Activated T-helper 17 cell treated with anti-CD3 and anti-CD28 coated beads, Interleukin-2, amount 50 U/mL, for 72 hours (primary cell): Measurements from ENCODE around the gene FLT4. TPM values are rescaled to one million over a fixed set of nuclear protein-coding genes. Genes with fewer than 3 reads are reported as not detected.

Source experiments
- ATAC-seq: fragments of 150-1000 bp; cut with Tn5 transposase; replicated peaks from 2 replicates; pipeline ENCODE4 v1.10.0; 2021; ENCODE audit warnings: mild to moderate bottlenecking, moderate library complexity
- H3K27ac Mint-ChIP-seq: one replicate; pipeline ENCODE4 v1.8.0; 2022; ENCODE audit warnings: mixed read lengths
- H3K27me3 Mint-ChIP-seq: one replicate; pipeline ENCODE4 v1.8.0; 2022; ENCODE audit warnings: mixed read lengths
- H3K36me3 Mint-ChIP-seq: one replicate; pipeline ENCODE4 v1.8.0; 2022; ENCODE audit warnings: low read depth, mild to moderate bottlenecking, mixed read lengths
- H3K4me1 Mint-ChIP-seq: one replicate; pipeline ENCODE4 v1.8.0; 2022; ENCODE audit warnings: mixed read lengths
- H3K4me3 Mint-ChIP-seq: one replicate; pipeline ENCODE4 v1.8.0; 2022; ENCODE audit warnings: mild to moderate bottlenecking, mixed read lengths
- H3K9me3 Mint-ChIP-seq: one replicate; pipeline ENCODE4 v1.8.0; 2022; ENCODE audit warnings: mixed read lengths
- total RNA-seq, 2 donors: library from RNA; stranded (reverse); gene quantifications; one replicate each; pipeline ENCODE4 v1.2.3, GENCODE V29; 2022

The FLT4 gene
- total RNA-seq, 2 donors from 2014 or later: 0.34 to 0.56 TPM

DNA sequence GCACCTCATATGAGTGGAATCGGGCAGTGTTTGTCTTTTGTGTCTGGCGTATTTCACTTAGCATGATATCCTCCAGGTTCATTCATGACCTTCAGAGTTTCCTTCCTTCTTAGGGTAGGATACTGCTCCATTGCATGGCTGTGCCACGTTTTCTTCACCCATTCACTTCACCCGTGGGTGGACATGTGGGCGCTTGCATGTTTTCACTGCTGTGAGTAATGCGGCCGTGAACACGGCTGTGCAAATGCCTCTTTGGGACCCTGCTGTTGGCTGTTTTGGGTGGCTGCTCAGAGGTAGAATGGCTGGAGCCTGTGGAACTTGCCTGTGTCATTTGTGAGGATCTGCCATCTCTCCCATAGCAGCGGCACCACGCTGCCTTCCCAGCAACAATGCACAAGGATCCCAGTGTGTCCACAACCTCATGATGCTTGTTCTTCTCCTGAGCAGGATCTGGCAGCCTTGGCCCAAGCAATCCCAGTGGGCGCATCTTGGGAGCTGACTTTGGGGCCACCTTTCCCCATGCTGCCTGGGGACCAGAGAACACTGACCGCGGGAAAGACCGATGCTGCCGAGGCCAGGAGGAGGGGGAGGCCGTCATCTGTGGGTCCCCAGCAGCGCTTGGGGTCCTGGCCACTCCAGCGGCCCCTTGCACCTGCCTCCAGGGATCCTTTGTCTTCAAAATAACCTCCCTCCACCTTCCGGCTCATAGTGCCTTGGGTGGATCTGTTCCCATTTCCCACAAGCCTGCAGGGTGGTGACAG lies 55.8 kb downstream of the FLT4 start:
- Mint-ChIP-seq H3K27ac (no peak overlapping the region), H3K4me1 (peaks cover 5% of the 10 kb centered on the region), H3K36me3 (no peaks in the 10 kb centered on the region), H3K9me3 (no peaks in the 10 kb centered on the region), H3K4me3 (no peak overlapping the region), H3K27me3 (peaks cover 22% of the 10 kb centered on the region)
- ATAC-seq: no peak

DNA sequence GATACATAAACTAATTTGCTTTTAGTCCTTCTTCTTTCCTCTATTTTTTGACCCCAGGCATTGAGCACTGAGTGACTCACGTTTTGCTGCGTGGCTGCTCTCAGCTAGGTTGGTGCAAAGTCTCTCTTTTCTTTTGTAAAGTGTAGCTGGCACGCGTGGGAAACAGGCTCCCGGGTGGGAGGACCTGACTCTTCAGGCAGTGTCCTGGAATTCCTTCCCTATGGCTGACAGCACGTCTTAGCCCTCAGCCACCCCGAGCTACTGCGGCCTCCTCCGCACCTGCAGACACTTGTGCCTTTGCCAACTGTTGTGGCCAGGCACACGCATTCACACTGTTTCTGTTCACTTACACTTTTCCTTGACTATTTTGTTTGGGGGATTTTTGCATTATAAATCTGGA lies 57.2 kb downstream of the FLT4 start:
- no peaks in the 10 kb centered on the region for H3K9me3 Mint-ChIP-seq
- no peak overlapping the region for H3K27ac Mint-ChIP-seq
- H3K27me3 Mint-ChIP-seq: peaks cover 22% of the 10 kb centered on the region
- no peak for ATAC-seq
- H3K4me3 Mint-ChIP-seq: no peak overlapping the region
- H3K36me3 Mint-ChIP-seq: no peaks in the 10 kb centered on the region
- peaks cover 5% of the 10 kb centered on the region for H3K4me1 Mint-ChIP-seq

DNA sequence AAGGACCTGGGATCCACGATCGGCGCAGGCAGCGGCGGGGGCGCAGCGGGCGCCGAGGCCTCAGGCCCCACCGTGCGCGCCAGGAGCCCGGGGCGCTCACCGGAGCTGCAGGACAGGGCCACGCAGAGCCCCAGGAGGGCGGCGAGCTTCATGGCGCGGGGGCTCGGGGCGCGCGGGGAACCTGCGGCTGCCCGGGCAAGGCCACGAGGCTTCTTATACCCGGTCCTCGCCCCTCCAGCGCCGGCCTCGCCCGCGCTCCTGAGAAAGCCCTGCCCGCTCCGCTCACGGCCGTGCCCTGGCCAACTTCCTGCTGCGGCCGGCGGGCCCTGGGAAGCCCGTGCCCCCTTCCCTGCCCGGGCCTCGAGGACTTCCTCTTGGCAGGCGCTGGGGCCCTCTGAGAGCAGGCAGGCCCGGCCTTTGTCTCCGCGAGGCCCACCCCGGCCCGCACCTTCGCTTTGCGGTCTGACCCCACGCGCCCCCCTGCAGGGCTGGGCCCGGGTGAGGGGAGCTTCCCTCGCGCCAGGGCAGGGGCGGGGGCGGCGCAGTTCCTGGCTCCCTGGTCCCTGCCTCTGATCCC lies 58.0 kb downstream of the FLT4 start, which contains the start of gene SCGB3A1:
Gene SCGB3A1 (minus strand): TSS at position 189 of the 577 bp plus-strand sequence. CDS start 37 bp downstream, at position 152.
- Mint-ChIP-seq H3K27me3 (peaks cover 22% of the 10 kb centered on the region), H3K4me3 (no peak within 1 kb of the TSS), H3K36me3 (no peaks in the 10 kb centered on the region), H3K4me1 (peaks cover 5% of the 10 kb centered on the region), H3K9me3 (no peaks in the 10 kb centered on the region), H3K27ac (no peak within 1 kb of the TSS)
- ATAC-seq: no peak

DNA sequence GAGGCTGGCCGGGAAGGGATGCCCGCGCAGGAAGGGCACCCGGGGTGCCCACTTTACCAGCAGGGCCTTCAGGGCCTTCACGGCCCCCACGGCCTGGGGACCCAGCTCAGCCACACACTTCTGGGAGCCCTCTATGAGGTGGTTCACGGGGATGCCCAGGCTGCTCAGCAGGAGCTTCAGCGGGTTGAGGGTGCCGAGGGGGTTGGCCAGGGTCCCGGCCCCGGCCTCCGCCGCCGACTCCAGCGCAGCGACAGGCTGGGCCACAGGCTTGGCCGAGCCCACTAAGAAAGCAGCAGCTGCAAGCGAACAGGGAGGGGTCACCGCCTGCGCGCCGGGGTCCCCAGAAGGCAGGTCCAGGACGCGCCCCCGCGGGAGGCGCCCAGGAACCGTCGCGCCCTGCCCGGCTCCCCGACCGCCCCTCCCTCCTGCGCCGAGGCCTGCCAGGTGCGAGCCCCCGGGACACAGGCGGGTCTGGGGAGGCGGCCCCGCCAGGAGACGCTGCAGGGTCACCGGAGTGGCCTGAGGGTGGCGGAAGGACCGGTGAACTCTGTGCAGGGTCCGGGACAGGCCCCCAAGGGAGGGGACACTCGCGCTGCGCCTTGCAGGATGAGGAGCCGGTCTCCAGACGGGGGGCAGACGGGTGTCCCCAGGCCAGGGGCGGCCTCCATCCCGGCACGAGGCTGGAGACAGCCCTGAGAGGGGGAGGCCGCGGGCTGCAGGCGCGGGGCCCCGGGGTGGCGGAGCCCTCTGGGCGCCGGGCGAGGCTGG lies 58.7 kb downstream of the FLT4 start:
- H3K36me3 Mint-ChIP-seq: no peaks in the 10 kb centered on the region
- ATAC-seq: no peak
- H3K4me1 Mint-ChIP-seq: peaks cover 5% of the 10 kb centered on the region
- no peaks in the 10 kb centered on the region for H3K9me3 Mint-ChIP-seq
- no peak overlapping the region for H3K4me3 Mint-ChIP-seq
- H3K27ac Mint-ChIP-seq: no peak overlapping the region
- H3K27me3 Mint-ChIP-seq: peaks cover 22% of the 10 kb centered on the region

DNA sequence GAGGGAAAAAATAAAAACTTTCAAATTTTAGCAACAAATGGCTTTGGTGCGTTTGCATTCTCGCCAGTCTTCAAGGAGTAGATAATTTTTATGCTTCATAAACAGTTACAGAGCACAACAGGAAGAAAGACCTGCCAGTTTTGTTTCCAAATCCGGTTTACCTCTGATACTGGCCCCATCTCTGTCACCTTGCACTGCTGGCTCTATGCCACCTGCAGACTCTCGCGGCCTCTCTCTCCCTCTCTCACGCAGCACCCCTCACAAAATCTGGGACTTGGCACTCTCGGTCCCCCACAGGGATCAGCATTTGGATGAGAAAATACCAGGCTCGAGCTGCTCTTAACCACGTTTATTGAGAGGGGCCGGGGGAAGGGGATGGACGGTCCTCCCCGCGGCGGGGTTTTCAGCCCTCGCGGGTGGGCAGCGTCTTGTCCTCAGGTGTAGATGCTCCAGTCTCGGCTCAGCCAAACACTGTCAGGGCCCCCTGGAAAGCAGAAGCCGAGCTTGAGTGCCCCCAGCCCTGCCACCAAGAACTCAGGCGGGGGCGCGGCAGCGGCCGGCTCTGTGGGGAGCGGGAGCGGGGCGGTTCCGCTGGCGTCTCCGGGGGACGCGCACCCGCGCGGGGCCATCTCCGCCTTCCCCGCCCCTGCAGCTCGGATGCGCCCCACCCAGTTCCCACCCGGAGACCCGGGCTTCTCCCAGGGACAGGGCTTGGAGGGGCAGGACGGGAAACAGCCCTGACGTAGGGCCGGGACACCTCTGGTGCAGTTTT lies 59.4 kb downstream of the FLT4 start:
- H3K27me3 Mint-ChIP-seq: peaks cover 22% of the 10 kb centered on the region

DNA sequence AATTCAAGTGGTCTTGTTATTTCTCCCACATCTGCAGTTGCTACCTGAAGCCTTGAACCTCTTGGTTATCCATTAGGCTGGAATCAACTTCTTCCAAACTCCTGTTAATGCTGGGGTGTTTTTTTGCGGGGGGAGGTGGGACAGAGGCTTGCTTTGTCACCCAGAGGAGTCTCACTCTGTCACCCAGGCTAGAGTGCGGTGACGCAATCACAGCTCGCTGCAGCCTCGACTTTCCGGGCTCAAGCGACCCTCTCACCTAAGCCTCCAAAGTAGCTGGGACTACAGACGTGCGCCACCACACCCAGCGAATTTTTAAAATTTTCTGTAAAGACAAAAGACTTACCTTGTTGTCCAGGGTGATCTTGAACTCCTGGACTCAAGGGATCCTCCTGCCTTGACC lies 62.5 kb downstream of the FLT4 start:
- Mint-ChIP-seq H3K9me3 (peaks cover 10% of the 10 kb centered on the region), H3K27me3 (peaks cover 7% of the 10 kb centered on the region), H3K4me3 (no peak overlapping the region), H3K36me3 (no peaks in the 10 kb centered on the region), H3K27ac (no peak overlapping the region), H3K4me1 (no peaks in the 10 kb centered on the region)
- ATAC-seq: no peak

More for the DNA sequence above, 59.4 kb downstream of the FLT4 start:
- Mint-ChIP-seq H3K4me3 (no peak overlapping the region), H3K36me3 (no peaks in the 10 kb centered on the region), H3K9me3 (no peaks in the 10 kb centered on the region), H3K27ac (no peak overlapping the region), H3K4me1 (peaks cover 3% of the 10 kb centered on the region)
- ATAC-seq: no peak

DNA sequence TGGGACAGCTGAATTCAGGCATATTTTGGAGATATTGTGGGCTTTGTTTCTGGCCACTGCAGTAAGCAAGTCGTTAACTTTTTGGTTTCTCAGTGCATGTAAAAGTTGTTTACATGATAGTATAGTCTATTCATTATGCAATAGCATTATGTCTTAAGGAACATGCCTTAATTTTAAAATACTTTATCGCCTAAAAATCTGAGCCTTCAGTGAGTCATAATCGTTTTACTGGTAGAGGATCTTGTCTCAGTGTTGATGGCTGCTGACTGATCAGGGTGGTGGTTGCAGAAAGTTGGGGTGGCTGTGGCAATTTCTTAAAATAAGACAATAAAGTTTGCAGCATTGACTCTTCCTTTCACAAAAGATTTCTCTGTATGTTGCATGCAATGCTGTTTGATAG lies 63.2 kb downstream of the FLT4 start:
- no peaks in the 10 kb centered on the region for H3K36me3 Mint-ChIP-seq
- H3K27ac Mint-ChIP-seq: no peak overlapping the region
- H3K9me3 Mint-ChIP-seq: peaks cover 10% of the 10 kb centered on the region
- no peaks in the 10 kb centered on the region for H3K4me1 Mint-ChIP-seq
- no peak for ATAC-seq
- H3K4me3 Mint-ChIP-seq: no peak overlapping the region
- peaks cover 7% of the 10 kb centered on the region for H3K27me3 Mint-ChIP-seq

DNA sequence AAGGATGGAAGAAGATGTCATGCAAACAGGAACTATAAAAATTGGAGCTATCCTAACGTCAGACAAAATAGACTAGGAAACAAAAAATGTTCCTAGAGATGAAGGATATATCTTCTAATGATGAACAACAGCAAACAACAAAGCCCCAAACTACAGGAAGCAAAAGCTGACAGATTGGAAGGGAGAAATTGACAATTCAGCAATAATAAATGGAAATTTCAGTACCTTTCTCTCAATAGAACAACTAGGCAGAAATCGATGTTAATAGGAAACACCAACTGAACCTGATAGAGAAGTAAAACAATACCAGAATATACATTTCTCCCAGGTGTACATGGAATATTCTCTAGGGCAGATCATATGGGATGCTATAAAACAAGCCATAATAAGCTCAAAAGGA lies 65.7 kb downstream of the FLT4 start:
- no peak for ATAC-seq
- Mint-ChIP-seq H3K27me3 (no peaks in the 10 kb centered on the region), H3K4me1 (no peaks in the 10 kb centered on the region), H3K27ac (no peak overlapping the region), H3K4me3 (no peak overlapping the region), H3K9me3 (peaks cover 10% of the 10 kb centered on the region), H3K36me3 (no peaks in the 10 kb centered on the region)

DNA sequence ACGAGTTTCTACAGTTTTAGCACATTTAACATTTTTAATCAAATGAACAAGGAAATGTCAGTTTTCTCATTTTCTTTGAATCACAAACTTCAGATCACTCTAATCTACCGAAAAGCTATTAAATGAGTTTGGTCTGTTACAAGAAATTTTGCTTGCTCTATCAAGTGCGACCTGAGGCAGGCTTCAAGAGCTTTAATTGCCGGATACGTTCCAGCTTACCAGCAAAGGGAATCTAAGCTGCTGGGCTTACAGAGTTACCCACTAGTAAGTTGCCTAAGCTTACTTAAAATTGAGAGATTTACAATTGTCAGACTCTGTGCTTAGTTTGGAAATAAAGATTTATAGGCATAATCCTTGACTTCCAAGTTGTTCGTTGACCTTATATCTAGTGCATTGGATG lies 68.7 kb downstream of the FLT4 start:
- H3K27me3 Mint-ChIP-seq: no peaks in the 10 kb centered on the region
- ATAC-seq: no peak
- no peak overlapping the region for H3K4me3 Mint-ChIP-seq
- peaks cover 10% of the 10 kb centered on the region for H3K9me3 Mint-ChIP-seq
- H3K36me3 Mint-ChIP-seq: peaks cover 30% of the 10 kb centered on the region
- H3K27ac Mint-ChIP-seq: no peak overlapping the region
- H3K4me1 Mint-ChIP-seq: no peaks in the 10 kb centered on the region

DNA sequence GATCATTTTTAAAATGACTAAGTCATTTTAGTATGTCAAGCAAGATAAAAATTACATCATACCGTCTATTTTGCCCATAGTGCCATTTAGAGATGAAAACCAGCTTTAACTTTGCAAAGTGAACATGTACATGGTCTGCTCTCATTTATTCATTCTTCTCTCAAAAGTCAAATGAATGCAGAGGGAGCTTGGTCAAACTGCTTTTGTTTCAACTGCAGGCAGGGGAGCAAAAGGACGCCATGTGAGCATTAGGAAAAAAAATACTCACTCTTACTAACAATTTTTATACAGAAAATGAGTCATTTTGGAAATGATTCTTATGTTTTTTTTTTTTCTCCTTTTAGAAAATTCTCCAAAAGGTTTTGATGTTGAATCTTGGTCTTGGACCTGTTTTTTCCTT lies 73.8 kb downstream of the FLT4 start:
- Mint-ChIP-seq H3K27ac (no peak overlapping the region), H3K9me3 (no peaks in the 10 kb centered on the region), H3K27me3 (no peaks in the 10 kb centered on the region), H3K4me3 (no peak overlapping the region), H3K4me1 (no peaks in the 10 kb centered on the region), H3K36me3 (peaks cover 81% of the 10 kb centered on the region)
- ATAC-seq: no peak

DNA sequence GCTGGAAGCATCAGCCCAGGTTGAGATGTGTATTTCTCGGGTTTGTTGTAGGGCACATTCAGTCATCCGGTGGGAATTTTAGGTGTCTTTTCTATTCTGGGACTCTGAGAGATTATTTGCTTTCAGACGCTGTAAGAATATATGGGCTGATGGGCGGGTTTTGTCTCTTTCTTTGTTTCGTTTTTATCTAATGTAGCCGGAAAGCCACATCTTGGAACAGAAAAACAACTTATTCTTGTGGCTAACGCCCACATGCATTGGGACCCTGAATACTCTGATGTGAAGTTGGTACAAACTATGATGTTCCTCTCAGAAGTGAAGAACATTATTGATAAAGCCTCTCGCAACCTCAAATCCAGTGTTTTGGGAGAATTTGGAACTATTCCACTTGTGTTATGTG lies 80.5 kb downstream of the FLT4 start:
- Mint-ChIP-seq H3K36me3 (peaks cover 100% of the 10 kb centered on the region), H3K4me3 (no peak overlapping the region), H3K27me3 (no peaks in the 10 kb centered on the region), H3K4me1 (peaks cover 3% of the 10 kb centered on the region), H3K9me3 (no peaks in the 10 kb centered on the region), H3K27ac (no peak overlapping the region)
- ATAC-seq: no peak

DNA sequence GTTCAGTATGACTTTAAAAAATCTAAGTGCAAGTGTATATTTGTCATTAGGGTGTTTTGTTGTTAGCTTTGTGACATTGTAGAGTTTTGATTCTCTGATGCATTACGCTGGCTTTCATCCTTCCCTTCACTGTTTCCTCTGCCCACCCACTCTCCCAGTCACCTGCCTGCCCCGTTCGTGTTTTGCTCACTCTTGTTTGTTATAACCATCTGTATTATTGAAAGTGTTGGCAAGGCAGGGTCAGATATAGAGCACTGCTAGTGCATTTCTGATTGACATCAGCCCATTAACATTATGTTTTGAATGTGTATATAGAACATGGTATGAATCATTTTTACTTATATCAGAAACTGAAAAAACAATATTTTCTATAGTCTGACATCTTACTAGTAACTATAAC lies 85.4 kb downstream of the FLT4 start:
- no peaks in the 10 kb centered on the region for H3K9me3 Mint-ChIP-seq
- H3K4me3 Mint-ChIP-seq: peak overlapping the region; percentile 20
- peaks cover 26% of the 10 kb centered on the region for H3K4me1 Mint-ChIP-seq
- H3K27me3 Mint-ChIP-seq: no peaks in the 10 kb centered on the region
- peaks cover 97% of the 10 kb centered on the region for H3K36me3 Mint-ChIP-seq
- ATAC-seq: peak; percentile 51
- H3K27ac Mint-ChIP-seq: no peak overlapping the region

DNA sequence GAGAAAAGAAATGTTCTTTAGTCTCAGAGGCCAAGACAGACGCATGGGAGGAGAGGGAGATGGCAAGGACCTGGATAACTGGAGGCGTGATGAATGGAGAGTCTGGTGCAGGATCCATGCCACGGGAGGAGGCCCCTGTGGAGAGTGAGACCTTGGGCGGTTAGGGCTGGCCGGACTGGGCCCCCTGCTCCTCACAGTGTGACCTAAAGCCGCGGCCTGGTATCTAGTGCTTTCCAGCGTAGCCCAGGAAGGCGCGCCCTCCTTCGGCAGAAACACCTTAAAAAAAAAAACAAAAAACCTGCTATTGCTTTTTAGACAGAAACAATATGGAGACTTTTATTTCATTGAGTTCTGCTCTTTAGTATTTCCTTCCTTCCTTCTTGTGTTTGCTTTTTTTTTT lies 91.2 kb downstream of the FLT4 start:
- Mint-ChIP-seq H3K4me3 (no peak overlapping the region), H3K27ac (no peak overlapping the region), H3K9me3 (no peaks in the 10 kb centered on the region), H3K36me3 (peaks cover 94% of the 10 kb centered on the region), H3K4me1 (peaks cover 27% of the 10 kb centered on the region), H3K27me3 (no peaks in the 10 kb centered on the region)
- ATAC-seq: no peak

DNA sequence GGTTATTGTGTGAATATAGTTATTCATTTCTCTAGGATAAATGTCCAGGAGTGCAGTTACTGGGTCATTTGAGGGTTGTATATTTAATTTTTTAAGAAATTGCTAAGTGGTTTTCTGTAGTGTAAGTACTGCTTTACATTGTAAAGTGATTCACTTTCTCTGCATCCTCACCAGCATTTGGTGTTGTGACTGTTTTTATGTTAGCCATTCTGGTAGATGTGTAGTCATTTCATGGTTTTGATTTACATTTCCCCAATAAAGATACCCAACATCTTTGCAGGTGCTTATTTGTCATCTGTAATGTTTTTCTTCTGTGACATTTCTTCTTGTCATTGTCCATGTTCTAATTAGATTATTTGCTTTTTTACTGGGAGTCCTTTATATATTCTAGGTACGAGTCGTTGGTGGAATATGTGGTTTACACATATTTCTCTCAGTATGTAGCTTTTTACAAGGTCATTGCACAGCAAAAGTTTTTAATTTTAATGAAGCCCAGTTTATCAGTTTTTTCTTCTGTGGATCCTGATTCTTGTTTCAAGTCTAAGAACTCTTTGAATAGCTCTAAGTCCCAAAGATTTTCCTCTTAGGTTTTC lies 92.1 kb downstream of the FLT4 start:
- Mint-ChIP-seq H3K4me3 (no peak overlapping the region), H3K27ac (no peak overlapping the region), H3K27me3 (no peaks in the 10 kb centered on the region), H3K9me3 (no peaks in the 10 kb centered on the region), H3K4me1 (peaks cover 27% of the 10 kb centered on the region), H3K36me3 (peaks cover 95% of the 10 kb centered on the region)
- peak; percentile 79 for ATAC-seq
